DND-41 (cell line): ENCODE results near the gene PRR15L.
"Not testable (repeated sequence)": the region's sequence is repeated elsewhere in the genome, so short reads cannot be mapped to it uniquely, and the experiment has no call there.

Source experiments
- CTCF ChIP-seq: IDR thresholded peaks from 2 replicates; pipeline ENCODE4 v1.5.1; 2012; ENCODE audit warnings: borderline replicate concordance, low read length, moderate library complexity, mild to moderate bottlenecking; ENCODE audit not compliant: poor library complexity, severe bottlenecking; ENCODE audit errors: extremely low read depth
- EZH2 ChIP-seq: IDR thresholded peaks from 3 replicates; pipeline ENCODE4 v1.6.1; 2012; ENCODE audit warnings: borderline replicate concordance, low read depth, mild to moderate bottlenecking, moderate library complexity, low read length, inconsistent platforms; ENCODE audit not compliant: severe bottlenecking

- not testable (repeated sequence) for TF ChIP-seq CTCF, EZH2
Measured at GRCh38 chr17:47935468-47935867, 22.2 kb downstream of the PRR15L start.
